Body of pancreas (tissue), 4 donors: ENCODE results near the gene EIF4E1B. TPM values are rescaled to one million over a fixed set of nuclear protein-coding genes. Genes with fewer than 3 reads are reported as not detected.
A peak's percentile ranks its signal among the peaks of the same experiment; 100 is the strongest.
"Not testable (repeated sequence)": the region's sequence is repeated elsewhere in the genome, so short reads cannot be mapped to it uniquely, and the experiment has no call there.

Source experiments
- ATAC-seq: fragments of 150-250 bp; one replicate; pipeline ENCODE4 v1.9.1; 2016
- DNase-seq, 4 donors: peaks; one replicate each; pipeline ENCODE4 v3.0.0-alpha.2; 2019
- H3K27ac ChIP-seq, 4 donors: fragments of 200-600 bp; sonication (generic); 1 replicate in 3 of 4; 2 replicates in 1 of 4; pipeline versions ENCODE4 v1.5.1 to v1.6.1; 2016 to 2019; ENCODE audit warnings: mild to moderate bottlenecking in 1 of 4, mixed read lengths in 1 of 4, moderate library complexity in 1 of 4
- H3K27me3 ChIP-seq, 2 donors: fragments of 200-600 bp; sonication (generic); one replicate each; pipeline ENCODE4 v1.6.0; 2016; ENCODE audit warnings: mild to moderate bottlenecking in 1 of 2
- H3K36me3 ChIP-seq, 2 donors: fragments of 200-600 bp; sonication (generic); replicated peaks in 1 of 2; 2 replicates each; pipeline ENCODE4 v1.5.1; 2016; ENCODE audit warnings: low read depth in 2 of 2; ENCODE audit not compliant: insufficient read depth in 1 of 2
- H3K4me1 ChIP-seq: fragments of 200-600 bp; sonication (generic); one replicate; pipeline ENCODE4 v1.6.0; 2016
- H3K4me3 ChIP-seq, 2 donors: fragments of 200-600 bp; sonication (generic); 1 replicate in 1 of 2; 2 replicates in 1 of 2; pipeline ENCODE4 v1.5.1; 2016 to 2019
- H3K9me3 ChIP-seq, 3 donors: fragments of 200-600 bp; sonication (generic); 1 replicate in 2 of 3; 2 replicates in 1 of 3; pipeline ENCODE4 v1.5.1; 2016
- POLR2A ChIP-seq, 3 donors: fragments of 450-650 bp; IDR thresholded peaks; one replicate each; pipeline ENCODE4 v1.6.1; 2016; ENCODE audit warnings: antibody characterized with exemption in 3 of 3, mild to moderate bottlenecking in 2 of 3
- WGBS, 2 donors: methylation state at CpG; one replicate each; pipeline ENCODE4 v1.1.5; 2017; 5-methylcytosine and 5-hydroxymethylcytosine counted together
- intact Hi-C: fragments of 100-400 bp; cut with DNase I; formaldehyde crosslinking; loops from one replicate; pipeline ENCODE4 v1.15.1; 2023
- total RNA-seq, 2 donors: library from RNA; depleted of rRNA; stranded (reverse); fragments of >200 nt; gene quantifications; one replicate each; pipeline ENCODE4 v1.1.0, GENCODE V29; 2016
- TF ChIP-seq, protein P1 (sequence below), 7 experiments: fragments of 450-650 bp in 4 of 7; fragments of 200-600 bp in 3 of 7; sonication (generic) in 3 of 7; IDR thresholded peaks; one replicate each; pipeline ENCODE4 v1.5.1; 2016 to 2019; ENCODE audit warnings: antibody characterized with exemption in 7 of 7

The EIF4E1B gene
- total RNA-seq, 2 donors from 2014 or later, result 0.26 to 11.5 TPM

- H3K9me3 ChIP-seq, result peaks cover 0 to 13% (median 0%) of the 10 kb centered on the region in 3 donors
- no peaks in the 10 kb centered on the region for H3K36me3 ChIP-seq
- intact Hi-C loops, result no loop called here
- ATAC-seq, result no peak
- no peak overlapping the region for H3K27ac ChIP-seq
- no peaks in the 10 kb centered on the region for H3K27me3 ChIP-seq
- no peak for DNase-seq
- TF ChIP-seq, protein P1, sequence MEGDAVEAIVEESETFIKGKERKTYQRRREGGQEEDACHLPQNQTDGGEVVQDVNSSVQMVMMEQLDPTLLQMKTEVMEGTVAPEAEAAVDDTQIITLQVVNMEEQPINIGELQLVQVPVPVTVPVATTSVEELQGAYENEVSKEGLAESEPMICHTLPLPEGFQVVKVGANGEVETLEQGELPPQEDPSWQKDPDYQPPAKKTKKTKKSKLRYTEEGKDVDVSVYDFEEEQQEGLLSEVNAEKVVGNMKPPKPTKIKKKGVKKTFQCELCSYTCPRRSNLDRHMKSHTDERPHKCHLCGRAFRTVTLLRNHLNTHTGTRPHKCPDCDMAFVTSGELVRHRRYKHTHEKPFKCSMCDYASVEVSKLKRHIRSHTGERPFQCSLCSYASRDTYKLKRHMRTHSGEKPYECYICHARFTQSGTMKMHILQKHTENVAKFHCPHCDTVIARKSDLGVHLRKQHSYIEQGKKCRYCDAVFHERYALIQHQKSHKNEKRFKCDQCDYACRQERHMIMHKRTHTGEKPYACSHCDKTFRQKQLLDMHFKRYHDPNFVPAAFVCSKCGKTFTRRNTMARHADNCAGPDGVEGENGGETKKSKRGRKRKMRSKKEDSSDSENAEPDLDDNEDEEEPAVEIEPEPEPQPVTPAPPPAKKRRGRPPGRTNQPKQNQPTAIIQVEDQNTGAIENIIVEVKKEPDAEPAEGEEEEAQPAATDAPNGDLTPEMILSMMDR (IDR thresholded peaks at IDR 0.05), result no peak
- no peak for TF ChIP-seq POLR2A (IDR thresholded peaks at IDR 0.05)
- H3K4me3 ChIP-seq, result no peak overlapping the region
- H3K4me1 ChIP-seq, result no peaks in the 10 kb centered on the region
Observed at GRCh38 chr5:176588297-176588696, 42.2 kb upstream of the EIF4E1B start.

GRCh38 chr5:176589039-176589769, 41.3 kb upstream of the EIF4E1B start:
- H3K36me3 ChIP-seq, result no peaks in the 10 kb centered on the region
- TF ChIP-seq POLR2A (IDR thresholded peaks at IDR 0.05), result no peak
- TF ChIP-seq, protein P1 (IDR thresholded peaks at IDR 0.05), result no peak
- DNase-seq, result no peak
- 76 to 83% methylated on average over 25 to 30 of the region's 31 CpGs for WGBS, 2 donors
- H3K27me3 ChIP-seq, result no peaks in the 10 kb centered on the region
- H3K4me3 ChIP-seq, result no peak overlapping the region
- no peaks in the 10 kb centered on the region for H3K4me1 ChIP-seq
- no peak overlapping the region for H3K27ac ChIP-seq
- intact Hi-C loops, result no loop called here
- peaks cover 0 to 13% (median 0%) of the 10 kb centered on the region in 3 donors for H3K9me3 ChIP-seq
- ATAC-seq, result no peak

- Histone ChIP-seq H3K9me3 (peaks cover 0 to 5% (median 0%) of the 10 kb centered on the region in 3 donors), H3K4me1 (no peaks in the 10 kb centered on the region), H3K27me3 (no peaks in the 10 kb centered on the region), H3K36me3 (no peaks in the 10 kb centered on the region), H3K4me3 (no peak overlapping the region), H3K27ac (no peak overlapping the region)
- intact Hi-C loops, result no loop called here
- WGBS, 2 donors, result 78 to 80% methylated on average over 14 to 17 of the region's 17 CpGs
- TF ChIP-seq POLR2A (IDR thresholded peaks at IDR 0.05), result no peak
- TF ChIP-seq, protein P1 (IDR thresholded peaks at IDR 0.05), result no peak
- DNase-seq, result no peak
- ATAC-seq, result no peak
Observed at GRCh38 chr5:176590035-176590717, 40.3 kb upstream of the EIF4E1B start.

- TF ChIP-seq, protein P1 (IDR thresholded peaks at IDR 0.05), result peak in 1 of 7 experiments; percentile 18
- 14 to 21% methylated on average over 2 of the region's 2 CpGs for WGBS, 2 donors
- intact Hi-C loops, H3K4me1 ChIP-seq, DNase-seq, H3K4me3 ChIP-seq, H3K27ac ChIP-seq, H3K9me3 ChIP-seq, ATAC-seq, H3K27me3 ChIP-seq, H3K36me3 ChIP-seq: not testable (repeated sequence)
Observed at GRCh38 chr5:176591667-176592066, 38.8 kb upstream of the EIF4E1B start.
